Kidney capillary endothelial cell (primary cell): Measurements from ENCODE around the gene GPA33.
A peak's percentile ranks its signal among the peaks of the same experiment; 100 is the strongest.

ENCODE experiments used
- DNase-seq: peaks from one replicate; pipeline ENCODE4 v3.0.0-alpha.2; 2018; ENCODE audit warnings: low spot score

GPA33 gene

GRCh38 chr1:167086033-167086432 is 4.1 kb downstream of the GPA33 start:
- no peak for DNase-seq

DNA sequence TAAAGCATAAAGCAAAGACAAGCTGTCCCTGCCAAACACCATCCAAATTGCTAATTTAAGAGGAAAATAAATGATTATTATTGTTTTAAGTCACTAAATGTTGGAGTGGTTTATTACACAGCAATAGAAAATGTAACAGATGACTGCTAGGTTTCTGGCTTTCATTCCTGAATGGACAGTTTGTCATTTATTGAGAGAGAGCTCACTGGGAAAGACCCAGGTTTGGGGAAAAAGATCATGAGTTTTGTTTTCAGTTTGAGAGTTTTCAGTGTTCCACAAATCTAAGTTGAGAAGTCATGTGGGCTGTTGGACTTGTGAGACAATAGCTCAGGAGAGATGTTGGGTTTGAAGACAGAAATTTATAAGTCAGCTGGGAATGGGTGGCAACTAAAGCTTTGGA is 5.4 kb downstream of the GPA33 start:
- no peak for DNase-seq

GRCh38 chr1:167083871-167084270 is 6.3 kb downstream of the GPA33 start:
- DNase-seq: no peak

DNA sequence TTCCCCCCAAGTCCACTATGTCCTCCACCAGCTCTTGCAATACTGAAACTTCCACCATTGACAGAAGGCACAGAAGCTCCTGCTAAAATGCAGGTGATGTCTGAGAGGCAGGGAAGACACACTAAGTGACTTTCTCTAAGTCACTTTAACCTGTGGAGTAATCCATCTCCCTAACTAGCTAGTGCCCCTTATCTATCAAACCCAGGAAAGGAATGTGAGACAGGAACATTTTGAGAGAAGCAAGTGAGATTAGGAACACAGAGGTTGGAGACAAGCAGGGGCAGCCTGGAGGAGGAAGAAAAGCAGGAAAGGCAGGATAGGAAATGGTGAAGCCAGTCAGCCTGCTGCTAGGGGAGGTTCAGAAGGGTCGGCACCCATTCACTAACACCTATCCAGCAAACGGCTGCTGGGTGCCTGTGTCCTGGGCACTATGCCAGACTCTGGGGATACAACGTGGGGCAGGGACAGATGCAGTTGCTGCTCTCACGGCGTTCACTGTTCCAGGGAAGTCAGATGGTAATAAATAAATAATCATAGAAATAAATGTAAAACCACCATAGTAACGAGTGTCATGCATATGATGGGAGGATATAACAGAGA is 7.0 kb downstream of the GPA33 start:
- DNase-seq: no peak

- no peak for DNase-seq
Observed at GRCh38 chr1:167082511-167083027, 7.6 kb downstream of the GPA33 start.

DNA sequence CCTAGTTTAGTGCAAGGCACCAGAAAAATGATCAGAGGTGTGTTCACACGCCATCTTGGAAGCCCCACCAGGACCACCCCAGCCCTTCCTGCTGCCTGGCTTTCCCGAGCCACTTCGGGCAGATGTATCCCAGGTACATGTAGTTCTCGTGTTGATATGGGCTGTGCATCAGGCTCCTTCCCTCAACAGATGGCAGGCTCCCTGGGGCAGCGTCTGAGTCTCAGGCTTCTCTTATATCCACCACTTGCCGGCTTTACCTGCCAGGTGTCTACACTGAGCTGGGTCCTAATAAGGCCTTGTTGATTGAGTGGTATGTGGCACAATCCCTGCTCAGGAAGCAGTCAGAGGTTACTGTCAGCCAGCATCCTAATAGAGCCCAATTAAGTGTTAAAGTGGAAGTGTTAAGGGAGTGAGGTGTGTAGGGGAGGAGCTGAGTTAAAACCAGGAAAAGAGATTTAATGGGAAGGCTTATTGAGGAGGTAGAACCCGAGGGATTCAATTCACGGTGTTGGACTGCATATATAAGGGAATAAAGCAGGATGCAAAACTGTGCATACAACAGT is 8.5 kb downstream of the GPA33 start:
- DNase-seq: no peak

- no peak for DNase-seq
Observed at GRCh38 chr1:167077868-167078210, 12.3 kb downstream of the GPA33 start.

DNA sequence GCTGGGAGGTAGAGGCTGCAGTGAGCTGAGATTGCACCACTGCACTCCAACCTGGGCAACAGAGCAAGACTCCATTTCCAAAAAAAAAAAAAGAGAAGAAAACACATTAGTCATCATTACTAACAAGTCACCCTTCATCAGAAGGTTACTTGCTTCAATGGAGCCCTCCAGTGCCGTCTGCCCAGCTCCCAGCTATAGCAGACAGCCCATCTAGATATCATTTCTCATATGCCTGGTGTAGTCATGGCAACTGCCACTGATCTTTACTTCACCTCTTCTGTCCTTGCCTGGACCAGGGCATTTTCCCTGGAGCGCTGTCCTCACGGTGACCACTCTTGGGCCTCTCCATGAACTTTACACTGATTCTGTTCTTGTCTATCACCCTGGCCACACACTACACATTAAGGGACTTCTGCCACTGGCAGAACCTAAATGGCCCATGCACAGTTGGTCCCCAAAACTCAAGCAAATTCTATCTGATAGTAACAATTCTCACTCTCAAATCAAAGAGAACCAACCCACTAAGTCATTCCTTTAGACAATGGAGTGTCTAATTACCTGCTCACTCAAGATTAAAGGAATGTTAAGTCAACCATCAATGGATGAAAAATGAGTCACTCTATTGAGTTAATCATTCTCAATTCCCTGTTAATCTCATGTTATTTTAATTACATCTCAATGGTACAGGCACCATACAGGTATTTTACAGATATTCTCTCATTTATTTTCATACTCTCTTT is 12.9 kb downstream of the GPA33 start:
- DNase-seq: no peak

DNA sequence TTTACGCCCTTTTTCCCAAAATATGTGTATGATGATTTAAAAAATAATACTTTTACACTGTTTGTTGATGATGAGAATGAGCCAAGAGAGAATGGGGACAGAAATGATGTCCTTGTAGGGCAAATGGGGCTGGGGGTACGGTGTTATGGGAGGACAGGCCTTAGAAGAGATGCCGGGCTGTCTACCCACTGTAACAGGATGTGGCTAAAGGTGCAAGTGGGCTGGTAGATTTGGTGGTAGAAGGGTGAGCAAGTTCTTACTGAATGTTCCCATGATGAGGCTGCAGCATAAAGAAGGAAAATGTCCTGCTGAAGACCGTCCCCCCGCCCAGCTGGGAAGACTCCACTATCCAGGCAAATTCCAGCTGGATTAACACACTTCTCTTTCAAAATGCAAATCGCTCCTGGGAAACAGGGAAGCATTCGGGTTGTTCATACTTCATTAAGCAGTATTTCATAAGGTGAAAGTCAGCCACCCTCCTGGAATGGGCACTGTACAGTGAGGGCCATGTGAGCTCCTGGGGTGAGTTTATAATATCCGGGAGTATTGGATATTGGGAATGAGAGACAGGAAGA is 14.0 kb downstream of the GPA33 start:
- DNase-seq: no peak

DNA sequence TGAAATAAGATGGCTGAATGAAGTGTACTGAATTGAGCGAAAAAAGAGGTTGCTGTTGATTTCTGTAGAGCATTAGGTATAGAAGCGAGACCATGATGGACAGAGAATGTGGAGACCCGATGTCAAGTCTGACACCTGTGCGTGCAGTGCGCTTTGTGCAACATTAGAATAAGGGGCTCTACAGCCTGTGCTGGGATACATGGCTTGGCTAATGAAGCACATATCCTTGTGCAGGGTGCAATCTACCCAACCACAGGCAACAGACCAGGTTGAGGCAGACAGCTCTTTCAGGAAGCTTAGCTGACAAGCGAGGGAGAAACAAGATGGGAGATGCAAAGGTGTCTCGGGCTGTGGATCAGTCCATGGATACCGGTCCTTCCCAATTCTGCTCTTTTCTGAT is 18.9 kb downstream of the GPA33 start:
- no peak for DNase-seq

DNA sequence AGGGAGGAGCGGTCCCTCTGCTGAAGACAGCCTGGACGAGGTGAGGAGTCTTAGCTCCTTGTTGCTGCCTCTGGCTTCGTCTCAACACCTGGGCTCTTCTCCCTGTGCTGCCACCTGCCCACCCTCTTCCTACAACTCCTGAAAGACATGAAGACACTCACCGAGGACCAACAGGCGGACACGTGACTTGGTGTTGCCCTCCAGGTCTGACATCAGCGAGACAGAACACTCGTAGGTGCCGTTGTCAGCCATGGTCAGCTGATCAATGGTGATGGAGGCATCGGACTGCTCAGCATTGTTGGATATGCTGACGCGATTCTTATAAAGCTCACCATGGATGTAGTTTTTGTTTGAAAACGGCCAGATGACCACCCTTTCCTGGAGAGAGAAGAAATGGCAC is 21.4 kb downstream of the GPA33 start:
- DNase-seq: no peak

DNA sequence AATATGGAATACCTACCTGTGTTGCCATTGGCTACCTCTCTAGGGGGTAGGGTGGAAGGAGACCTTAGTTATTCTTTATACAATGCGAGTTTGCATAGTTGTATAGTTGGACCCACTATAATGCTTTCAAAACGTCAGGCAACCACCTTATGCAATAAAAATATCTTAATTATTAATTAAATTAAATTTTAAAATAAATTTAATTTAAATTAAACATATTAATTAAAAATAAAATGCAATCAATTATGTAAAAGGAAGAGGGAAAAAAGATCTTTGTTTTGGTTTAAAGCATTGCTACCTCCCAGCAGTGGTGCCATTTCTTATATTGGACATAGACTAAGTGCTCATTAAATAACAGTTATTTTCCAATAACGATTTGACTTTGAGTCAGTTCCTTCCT is 22.3 kb downstream of the GPA33 start:
- DNase-seq: no peak

DNA sequence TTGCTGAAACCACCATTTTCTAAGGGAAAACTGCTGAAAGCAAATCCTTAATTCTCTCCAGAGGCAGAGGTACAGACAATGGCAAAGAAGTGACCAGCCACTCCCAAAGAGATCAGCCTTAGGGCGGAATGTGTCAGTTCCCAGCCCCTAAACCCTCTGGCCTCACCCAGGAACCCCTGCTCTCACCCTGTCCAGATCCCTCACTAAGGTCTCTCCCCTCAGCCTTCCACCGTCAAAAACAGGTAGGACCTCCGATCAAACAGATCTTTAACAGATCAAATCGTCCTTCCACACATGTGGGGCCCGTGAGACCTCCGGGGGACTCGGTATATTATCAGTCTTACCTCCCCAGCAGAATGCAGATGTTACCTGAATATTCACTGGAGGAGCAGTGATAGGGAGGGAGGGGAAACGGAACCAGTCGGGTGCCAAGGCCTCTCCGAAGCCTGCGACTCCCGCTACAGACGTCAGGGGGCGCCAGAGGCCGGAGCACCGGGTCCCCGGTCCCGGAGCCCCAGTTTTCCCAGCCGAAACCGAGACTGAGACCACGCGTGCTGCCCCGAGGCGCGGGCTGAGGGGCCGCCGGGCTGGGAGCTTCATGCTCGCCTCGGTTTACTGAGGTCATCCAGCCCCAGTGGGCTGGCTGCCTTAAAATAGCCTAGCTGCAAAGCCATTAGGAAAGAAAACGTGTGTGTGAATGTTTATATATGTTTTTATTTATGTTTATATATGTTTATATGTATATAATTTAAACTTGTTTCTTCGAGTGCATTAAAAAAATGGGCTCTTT is 23.6 kb downstream of the GPA33 start:
- DNase-seq: peak; percentile 40

DNA sequence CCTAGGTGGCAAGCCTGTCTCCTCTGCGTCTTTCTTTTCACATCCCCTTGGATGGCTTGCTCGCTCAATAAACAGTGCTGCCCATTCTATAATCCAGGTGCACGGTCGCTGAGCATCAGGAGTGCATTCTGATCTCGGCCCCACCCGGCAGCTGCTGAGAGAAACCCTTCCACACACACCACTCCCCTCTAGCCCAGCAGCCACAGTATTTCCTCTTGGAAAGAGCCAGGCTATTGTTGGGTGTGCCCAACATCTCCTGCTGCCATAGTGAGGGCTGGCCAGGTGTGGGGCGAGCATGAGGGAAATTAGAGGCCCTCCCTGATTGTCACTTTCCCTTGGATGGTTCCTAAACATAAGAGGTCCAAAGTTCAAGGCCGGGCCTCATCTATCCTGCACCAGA is 24.7 kb downstream of the GPA33 start:
- DNase-seq: no peak

- DNase-seq: no peak
Observed at GRCh38 chr1:167064621-167065020, 25.6 kb downstream of the GPA33 start.

DNA sequence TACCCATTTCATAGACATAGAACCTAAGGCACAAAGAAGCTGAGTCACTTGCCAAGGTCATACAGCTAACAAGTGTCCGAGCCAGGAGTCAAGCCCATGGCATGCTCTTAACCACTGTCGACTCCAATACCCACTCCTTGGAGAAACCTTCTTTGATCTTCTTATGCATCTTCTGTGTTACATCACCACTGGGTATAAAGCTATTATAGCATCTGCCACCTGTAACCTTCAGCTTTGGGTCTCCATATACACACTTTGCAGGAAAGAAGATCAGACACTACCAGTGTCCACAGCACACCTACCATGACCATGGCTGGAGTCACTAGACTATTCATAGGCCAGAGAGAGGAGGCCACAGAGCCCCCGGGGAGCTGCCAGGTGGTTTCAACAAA is 29.1 kb downstream of the GPA33 start:
- DNase-seq: no peak

GRCh38 chr1:167060141-167061072 is 29.8 kb downstream of the GPA33 start:
- no peak for DNase-seq

DNA sequence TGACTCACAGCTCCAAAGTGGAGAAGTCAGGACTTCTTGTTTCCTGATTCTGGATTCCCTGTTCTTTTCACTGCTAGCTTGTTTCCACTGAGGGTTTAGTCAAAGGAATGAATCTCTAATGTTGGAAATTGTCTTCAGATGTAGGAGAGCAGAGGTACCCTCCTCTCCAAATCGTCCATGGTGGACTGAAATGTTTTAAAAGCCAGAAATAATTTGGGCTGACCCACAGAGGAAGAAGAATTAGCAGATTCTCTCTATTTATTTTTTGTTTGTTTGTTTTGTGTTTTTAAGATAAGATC is 30.4 kb downstream of the GPA33 start:
- no peak for DNase-seq

DNA sequence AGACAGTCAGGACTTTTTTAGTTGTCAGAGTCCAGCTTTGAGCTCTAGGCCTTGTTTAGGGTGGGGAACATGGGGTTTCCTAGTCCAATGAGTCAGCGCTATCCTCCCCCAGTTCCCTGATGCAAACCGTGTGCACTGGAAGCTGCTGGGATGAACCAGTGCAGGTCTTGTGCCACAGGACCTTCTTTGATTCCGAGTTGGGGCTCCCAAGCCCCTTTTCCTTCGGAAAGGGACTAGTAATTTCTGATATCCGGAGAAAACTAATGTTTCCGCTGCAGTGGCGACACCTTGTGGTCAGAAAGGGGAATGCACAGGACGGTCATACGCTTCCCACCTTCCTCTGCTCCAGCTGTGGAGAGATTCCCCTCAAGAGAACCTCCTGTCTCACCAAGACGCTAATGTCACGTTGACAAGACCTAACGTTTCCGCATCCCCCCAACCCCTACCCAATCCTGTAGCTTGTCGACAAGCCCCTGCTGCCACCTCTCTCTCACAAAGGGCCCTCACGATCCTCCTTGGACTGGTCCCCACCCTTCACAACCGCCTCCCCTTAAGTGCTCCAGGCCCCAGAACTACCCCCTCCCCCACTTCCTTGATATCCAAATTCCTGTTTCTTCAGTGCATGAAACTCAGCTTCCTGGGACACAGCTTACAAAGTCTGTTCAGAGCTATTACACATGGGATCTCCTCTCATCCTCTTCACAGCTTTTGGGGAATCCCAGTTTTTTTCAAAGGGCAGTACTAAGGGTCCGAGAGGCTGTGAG is 30.9 kb downstream of the GPA33 start:
- DNase-seq: peak; percentile 62

- DNase-seq: no peak
Observed at GRCh38 chr1:167057241-167057688, 32.9 kb downstream of the GPA33 start.
